ENCODE data around the gene C1orf174.

C1orf174 gene

DNA sequence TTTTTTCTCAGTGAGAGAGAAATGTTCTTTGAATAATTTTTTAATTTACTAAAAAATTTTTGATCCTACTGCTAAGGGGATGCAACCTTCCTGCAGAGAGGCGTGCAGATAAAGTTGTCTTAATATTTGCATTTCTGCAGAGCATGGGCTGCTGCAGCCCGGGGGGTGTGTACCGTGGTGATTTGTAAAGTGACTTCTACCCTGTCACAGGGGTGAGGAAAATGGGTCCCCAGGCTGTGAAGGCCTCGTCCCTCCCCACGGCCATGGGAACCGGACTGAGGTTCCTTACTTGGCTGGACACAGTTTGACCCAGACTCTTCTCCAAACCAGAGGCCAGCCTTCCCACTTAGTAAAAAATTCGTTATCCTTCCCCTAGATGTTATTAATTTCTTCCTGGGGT is 9.5 kb upstream of the C1orf174 start:
- DNase-seq: no peak

GRCh38 chr1:3908886-3909517 is 8.9 kb upstream of the C1orf174 start:
- no peak for DNase-seq

- DNase-seq: no peak
Measured at GRCh38 chr1:3907621-3908165, 7.6 kb upstream of the C1orf174 start.

DNA sequence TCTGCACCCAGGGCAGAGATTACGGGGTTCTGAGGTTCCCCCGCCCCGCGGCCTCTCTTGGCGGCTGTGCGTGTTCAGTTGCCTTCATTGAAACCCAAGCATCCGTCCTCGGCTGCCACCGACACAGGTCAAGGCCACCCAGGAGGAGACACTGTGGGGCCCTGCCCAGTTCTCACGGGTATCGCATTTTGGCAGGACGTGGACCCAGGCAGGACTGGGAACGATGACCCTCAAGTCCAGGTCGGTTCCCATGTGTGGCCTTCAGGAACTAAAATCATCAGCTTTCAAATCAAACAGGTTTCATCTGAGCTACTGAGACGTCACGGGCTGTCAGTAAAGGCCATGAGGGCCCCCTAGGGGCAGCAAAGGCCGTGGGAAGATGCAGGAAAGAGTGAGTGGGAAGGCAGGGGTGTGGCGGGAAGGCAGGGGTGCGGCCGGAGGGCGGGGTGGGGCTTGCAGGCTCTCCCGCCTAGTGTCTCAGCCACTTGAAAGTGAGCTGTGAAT is 7.0 kb upstream of the C1orf174 start:
- DNase-seq: peak; percentile 13 to 64 (median 42)

GRCh38 chr1:3906672-3907020 is 6.6 kb upstream of the C1orf174 start:
- DNase-seq: no peak

- no peak for DNase-seq
Measured at GRCh38 chr1:3905953-3906671, 6.0 kb upstream of the C1orf174 start.

DNA sequence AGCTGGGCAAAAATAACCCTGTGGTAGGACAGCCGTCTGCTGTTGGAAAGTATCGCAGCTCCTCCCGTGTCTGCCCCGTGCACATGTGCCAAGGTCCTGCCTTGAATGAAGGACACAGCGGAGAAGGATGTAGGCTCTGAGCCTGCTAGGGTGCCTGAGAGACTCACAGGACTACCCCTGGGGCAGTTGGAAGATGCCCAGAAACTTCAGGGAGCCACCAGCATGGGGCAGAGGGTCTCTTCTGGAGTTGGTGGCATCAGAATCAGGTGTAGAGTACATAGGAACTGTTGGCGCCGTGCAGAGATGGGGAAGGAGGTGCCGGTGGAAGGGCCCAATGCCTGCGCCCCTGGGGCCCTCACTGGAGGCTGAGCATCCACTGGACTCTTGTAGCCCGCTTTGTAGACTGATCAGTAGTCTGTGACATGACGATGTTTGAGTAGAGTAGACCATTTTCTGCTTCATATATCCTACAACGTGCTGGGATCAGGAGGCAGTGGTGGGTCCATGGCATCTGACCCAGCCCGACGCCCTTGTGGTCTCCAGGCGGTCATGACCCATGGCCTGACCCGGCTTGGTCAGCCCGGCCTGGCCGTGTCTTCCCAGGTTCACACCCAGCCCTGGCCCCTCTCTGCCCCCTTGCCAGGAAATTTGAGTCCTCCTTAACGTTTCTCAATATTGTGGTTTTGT is 5.3 kb upstream of the C1orf174 start:
- no peak for DNase-seq

DNA sequence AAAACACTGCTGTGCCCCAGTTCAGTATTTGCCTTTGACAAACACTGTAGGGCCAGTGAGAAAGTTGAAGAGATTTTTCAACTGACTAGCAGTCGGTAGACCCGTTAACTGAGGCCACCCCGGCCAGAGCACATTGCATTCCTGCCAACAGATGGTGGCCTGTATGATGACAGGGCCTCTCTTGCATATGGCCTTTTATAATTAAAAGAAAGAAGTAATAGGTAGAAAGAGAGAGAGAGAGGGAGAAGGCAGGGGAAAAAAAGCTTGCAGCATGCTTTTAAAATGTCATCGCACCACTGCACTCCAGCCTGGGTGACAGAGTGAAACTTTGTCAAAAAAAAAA is 4.7 kb upstream of the C1orf174 start:
- DNase-seq: no peak

GRCh38 chr1:3904006-3904842 is 4.2 kb upstream of the C1orf174 start:
- no peak for DNase-seq

- DNase-seq: no peak
Measured at GRCh38 chr1:3903141-3904005, 3.3 kb upstream of the C1orf174 start.

DNA sequence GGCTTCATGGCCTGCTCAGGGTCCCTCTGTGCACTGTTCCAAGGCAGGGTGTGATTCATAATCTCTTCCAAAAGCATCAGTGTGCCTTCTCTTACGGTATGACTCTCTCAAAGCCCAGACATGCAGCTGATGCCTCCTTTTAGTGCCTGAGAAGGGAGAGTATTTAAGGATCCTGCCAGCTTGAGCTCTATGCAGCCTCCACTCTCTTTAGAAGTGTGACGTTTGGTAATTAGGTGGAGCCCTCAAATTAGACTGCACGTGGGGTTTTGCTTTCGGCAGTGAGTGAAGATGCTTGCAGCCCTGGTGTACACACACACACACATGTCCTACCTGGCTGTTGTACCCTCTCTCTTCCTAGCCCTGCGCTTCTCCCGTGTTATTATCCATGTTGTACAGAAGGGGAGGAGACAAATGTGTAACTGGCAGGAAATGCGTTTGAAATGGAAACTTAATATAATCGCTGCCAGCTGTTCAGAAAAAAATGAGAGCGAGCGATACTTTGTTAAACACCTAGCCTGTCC is 2.6 kb upstream of the C1orf174 start:
- DNase-seq: no peak

DNA sequence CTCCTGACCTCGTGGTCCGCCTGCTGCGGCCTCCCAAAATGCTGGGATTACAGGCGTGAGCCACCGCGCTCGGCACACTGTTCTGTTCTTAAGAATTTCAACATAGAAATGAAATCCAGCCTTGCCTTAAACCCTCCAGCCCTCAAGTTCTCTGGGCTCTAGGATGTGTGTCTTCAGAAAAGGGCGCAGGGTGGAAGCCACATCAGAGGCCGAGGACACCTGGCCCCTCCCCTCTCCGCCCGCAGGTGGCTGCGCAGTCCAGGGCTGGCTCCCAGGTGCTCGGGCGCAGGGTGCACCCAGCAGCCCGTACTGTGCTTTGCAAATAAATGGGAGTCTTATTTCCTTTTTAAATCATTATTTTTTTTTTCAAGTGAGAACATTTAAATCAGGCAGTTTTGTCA is 2.0 kb upstream of the C1orf174 start:
- DNase-seq: no peak

DNA sequence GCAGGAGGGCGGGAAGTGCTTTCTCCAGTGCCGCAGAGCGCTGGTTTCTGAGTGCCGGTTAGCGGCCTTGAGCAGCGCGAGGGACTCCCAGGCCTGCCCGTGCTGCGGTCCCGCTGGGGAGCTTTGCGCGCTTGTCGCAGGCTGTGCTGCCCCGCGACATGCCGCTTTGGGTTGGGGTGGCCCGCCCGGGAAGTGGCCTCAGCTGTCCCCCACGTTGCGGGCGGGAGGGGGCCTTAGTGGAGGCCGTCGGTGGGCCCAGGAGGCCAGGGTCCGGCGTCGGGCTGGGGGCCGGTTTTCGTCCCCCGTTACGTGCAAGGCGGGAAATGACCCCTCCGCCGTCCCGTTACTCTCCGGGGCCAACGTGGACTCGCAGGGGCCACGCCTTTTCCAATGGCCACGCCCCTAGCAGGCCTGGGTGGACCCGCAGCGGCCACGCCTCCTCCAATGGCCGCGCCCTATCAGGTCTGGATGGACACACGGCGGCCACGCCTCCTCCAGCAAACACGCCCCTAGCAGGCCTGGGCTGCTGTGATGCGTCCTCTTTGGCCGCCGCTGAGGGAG is 977 bp upstream of the C1orf174 start:
- DNase-seq: peak; percentile 99 to 100 (median 99)

GRCh38 chr1:3899754-3900149 is 320 bp downstream of the C1orf174 start:
- peak in 1 of 4 experiments; percentile 15 for DNase-seq

- DNase-seq: peak in 3 of 4 experiments; percentile 23 to 44 (median 38)
Measured at GRCh38 chr1:3898994-3899753, 898 bp downstream of the C1orf174 start.

DNA sequence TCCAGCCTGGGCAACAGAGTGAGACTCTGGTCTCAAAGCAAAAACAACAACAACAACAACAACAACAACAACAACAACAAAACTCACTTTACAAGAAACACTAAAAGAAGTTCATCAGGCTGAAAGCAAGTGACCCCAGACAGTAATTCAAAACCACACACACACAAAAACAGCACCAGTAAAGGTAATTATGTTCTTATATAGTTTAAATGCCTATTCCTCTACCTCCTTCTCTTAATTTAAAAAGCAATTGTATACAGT is 1.7 kb downstream of the C1orf174 start:
- DNase-seq: no peak

GRCh38 chr1:3896396-3897000 is 3.6 kb downstream of the C1orf174 start:
- peak in 3 of 4 experiments; percentile 11 to 21 (median 15) for DNase-seq

DNA sequence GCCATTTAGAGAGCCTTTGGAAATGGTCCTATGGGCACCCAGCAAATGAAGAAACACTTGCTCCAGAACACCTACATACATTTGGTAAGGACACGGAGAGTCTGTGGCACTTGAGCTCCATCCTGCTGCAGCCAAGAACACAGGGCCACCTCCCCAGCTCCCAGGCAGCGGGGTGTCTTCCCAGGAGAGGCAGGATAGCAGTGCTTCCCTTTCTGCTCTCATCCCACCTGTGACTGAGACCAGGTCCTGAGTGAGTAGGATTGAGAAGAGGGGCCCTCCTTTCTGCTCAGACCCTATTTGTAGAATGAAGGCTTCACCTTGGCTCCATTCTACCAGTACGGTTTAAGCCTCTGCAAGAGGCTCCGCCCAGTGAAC is 4.1 kb downstream of the C1orf174 start:
- no peak for DNase-seq

DNA sequence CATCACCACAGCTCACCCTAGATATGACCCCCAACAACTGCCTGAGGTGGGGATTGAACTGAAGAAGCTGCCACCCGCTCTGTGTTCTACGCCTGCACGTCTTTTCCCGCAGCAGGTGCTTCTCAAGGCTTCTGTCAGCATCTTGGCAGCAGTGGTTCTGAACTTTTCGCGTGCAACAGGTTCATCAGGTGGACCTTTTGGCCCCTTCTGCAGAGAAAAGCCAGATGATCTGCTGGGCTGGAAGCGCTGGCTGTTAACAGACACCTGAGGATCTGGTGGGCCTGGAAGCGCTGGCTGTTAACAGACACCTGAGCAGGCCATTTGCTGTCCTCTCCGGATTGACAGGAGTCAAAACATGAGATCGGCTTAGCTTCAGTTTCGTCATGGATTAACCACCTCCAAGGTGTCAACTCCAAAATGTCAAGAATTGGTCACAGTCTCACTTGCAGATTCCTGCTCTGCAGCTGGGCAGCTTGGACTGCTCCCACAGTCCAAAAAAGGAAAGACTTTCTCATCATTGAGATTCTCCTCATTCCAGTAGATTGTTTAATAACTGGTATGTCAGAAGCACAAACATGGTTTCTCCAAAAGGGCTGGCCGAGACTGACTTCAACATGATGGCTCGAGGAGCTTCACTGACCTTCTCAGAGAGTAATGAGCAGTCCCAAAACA is 4.7 kb downstream of the C1orf174 start:
- DNase-seq: no peak

Data from suppressor macrophage (primary cell).